ENCODE data around the gene OLFM4.

DNA sequence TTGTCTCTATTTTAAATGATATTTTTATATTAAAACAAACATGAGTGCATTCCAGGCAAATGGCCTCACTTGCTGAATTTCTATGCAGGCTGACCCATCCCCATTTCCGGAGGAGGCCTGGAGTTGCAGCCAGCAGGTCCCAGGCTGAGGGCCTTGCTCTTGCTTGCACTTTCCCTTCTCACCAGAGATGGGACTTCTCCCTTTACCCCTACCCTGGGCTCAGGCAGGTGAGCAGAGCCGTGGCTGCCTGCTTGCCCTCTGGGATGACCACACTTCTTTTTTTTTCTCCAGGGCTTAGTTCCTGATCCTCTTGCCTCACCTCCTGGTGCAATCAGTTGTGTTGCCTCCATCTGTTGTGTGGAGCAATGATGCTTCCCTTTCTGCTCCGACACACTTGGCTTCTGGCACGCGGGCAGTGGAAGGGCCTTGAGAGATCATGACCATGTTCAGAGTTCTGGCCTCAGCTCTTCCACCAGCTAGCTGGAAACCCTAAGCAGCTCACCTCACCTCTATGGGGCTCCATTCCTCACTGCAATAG lies 11.1 kb upstream of the OLFM4 start:
- TF ChIP-seq, protein P1, sequence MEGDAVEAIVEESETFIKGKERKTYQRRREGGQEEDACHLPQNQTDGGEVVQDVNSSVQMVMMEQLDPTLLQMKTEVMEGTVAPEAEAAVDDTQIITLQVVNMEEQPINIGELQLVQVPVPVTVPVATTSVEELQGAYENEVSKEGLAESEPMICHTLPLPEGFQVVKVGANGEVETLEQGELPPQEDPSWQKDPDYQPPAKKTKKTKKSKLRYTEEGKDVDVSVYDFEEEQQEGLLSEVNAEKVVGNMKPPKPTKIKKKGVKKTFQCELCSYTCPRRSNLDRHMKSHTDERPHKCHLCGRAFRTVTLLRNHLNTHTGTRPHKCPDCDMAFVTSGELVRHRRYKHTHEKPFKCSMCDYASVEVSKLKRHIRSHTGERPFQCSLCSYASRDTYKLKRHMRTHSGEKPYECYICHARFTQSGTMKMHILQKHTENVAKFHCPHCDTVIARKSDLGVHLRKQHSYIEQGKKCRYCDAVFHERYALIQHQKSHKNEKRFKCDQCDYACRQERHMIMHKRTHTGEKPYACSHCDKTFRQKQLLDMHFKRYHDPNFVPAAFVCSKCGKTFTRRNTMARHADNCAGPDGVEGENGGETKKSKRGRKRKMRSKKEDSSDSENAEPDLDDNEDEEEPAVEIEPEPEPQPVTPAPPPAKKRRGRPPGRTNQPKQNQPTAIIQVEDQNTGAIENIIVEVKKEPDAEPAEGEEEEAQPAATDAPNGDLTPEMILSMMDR (conservative IDR thresholded peaks at IDR 0.05 in 1 of 2, IDR thresholded peaks at IDR 0.05 in 1 of 2; ENCODE audit: low read depth in 1 of 2, low read length in 2 of 2) = no peak
- TF ChIP-seq EZH2 (IDR thresholded peaks at IDR 0.05; ENCODE audit: low read length, missing control alignments) = no peak

All from fibroblast of lung (primary cell).